Vagina (tissue), 2 donors: Measurements from ENCODE around the gene GPR173. TPM values are rescaled to one million over a fixed set of nuclear protein-coding genes. Genes with fewer than 3 reads are reported as not detected.

Experiments
- DNase-seq, 2 donors: peaks; one replicate each; pipeline ENCODE4 v3.0.0-alpha.2; 2017; ENCODE audit errors: extremely low spot score in 2 of 2
- H3K27ac ChIP-seq: fragments of 200-600 bp; sonication (generic); one replicate; pipeline ENCODE4 v1.5.1; 2019
- H3K27me3 ChIP-seq: fragments of 200-600 bp; sonication (generic); one replicate; pipeline ENCODE4 v1.5.1; 2019
- H3K36me3 ChIP-seq, 2 donors: fragments of 200-600 bp; sonication (generic); one replicate each; pipeline ENCODE4 v1.5.1; 2017 to 2019
- H3K4me1 ChIP-seq: fragments of 200-600 bp; sonication (generic); one replicate; pipeline ENCODE4 v1.5.1; 2019
- H3K4me3 ChIP-seq, 2 donors: fragments of 200-600 bp; sonication (generic); 1 replicate in 1 of 2; 2 replicates in 1 of 2; pipeline ENCODE4 v1.5.1; 2016 to 2019
- H3K9me3 ChIP-seq: fragments of 200-600 bp; sonication (generic); one replicate; pipeline ENCODE4 v1.5.1; 2019
- CTCF ChIP-seq, 3 experiments: fragments of 450-650 bp in 2 of 3; fragments of 200-600 bp in 1 of 3; sonication (generic) in 1 of 3; IDR thresholded peaks; one replicate each; pipeline ENCODE4 v1.5.1; 2017 to 2019; ENCODE audit warnings: antibody characterized with exemption in 3 of 3, mild to moderate bottlenecking in 2 of 3, moderate library complexity in 2 of 3
- POLR2A ChIP-seq, 2 donors: fragments of 450-650 bp; IDR thresholded peaks; one replicate each; pipeline ENCODE4 v1.6.1; 2017; ENCODE audit warnings: antibody characterized with exemption in 2 of 2, mild to moderate bottlenecking in 2 of 2, moderate library complexity in 2 of 2
- POLR2AphosphoS5 ChIP-seq, 2 donors: sonication (generic); formaldehyde crosslinking; IDR thresholded peaks; one replicate each; pipeline ENCODE4 v1.9.0; 2017; ENCODE audit warnings: antibody characterized with exemption in 2 of 2, mild to moderate bottlenecking in 2 of 2, low read depth in 1 of 2; ENCODE audit not compliant: insufficient read depth in 1 of 2
- intact Hi-C: fragments of 100-400 bp; cut with DNase I; formaldehyde crosslinking; loops from one replicate; pipeline ENCODE4 v1.15.1; 2023
- total RNA-seq: library from RNA; depleted of rRNA; stranded (reverse); fragments of >200 nt; gene quantifications from one replicate; pipeline ENCODE4 v1.2.3, GENCODE V29; 2016

Gene GPR173
- total RNA-seq, 1 donor from 2014 or later, result 2.2 TPM

GRCh38 chrX:53004038-53004437 is 44.6 kb upstream of the GPR173 start:
- no peak for DNase-seq
- no peaks in the 10 kb centered on the region for H3K36me3 ChIP-seq
- no peak overlapping the region for H3K4me3 ChIP-seq
- intact Hi-C loops, result no loop called here
- H3K27ac ChIP-seq, result no peak overlapping the region
- H3K9me3 ChIP-seq, result no peaks in the 10 kb centered on the region
- H3K27me3 ChIP-seq, result no peaks in the 10 kb centered on the region
- TF ChIP-seq POLR2AphosphoS5 (IDR thresholded peaks at IDR 0.05; ENCODE audit: insufficient read depth in 1 of 2, low read depth in 1 of 2), result no peak
- no peak for TF ChIP-seq CTCF (IDR thresholded peaks at IDR 0.05)
- H3K4me1 ChIP-seq, result no peaks in the 10 kb centered on the region

GRCh38 chrX:53004811-53005210 is 43.8 kb upstream of the GPR173 start:
- TF ChIP-seq POLR2A (IDR thresholded peaks at IDR 0.05) (no peak), POLR2AphosphoS5 (IDR thresholded peaks at IDR 0.05; ENCODE audit: insufficient read depth in 1 of 2, low read depth in 1 of 2) (no peak), CTCF (IDR thresholded peaks at IDR 0.05) (no peak)
- H3K27me3 ChIP-seq, result no peaks in the 10 kb centered on the region
- DNase-seq, result no peak

GRCh38 chrX:53005327-53005726 is 43.3 kb upstream of the GPR173 start:
- Histone ChIP-seq H3K36me3 (no peaks in the 10 kb centered on the region), H3K4me3 (no peak overlapping the region), H3K27ac (no peak overlapping the region), H3K9me3 (no peaks in the 10 kb centered on the region), H3K27me3 (no peaks in the 10 kb centered on the region), H3K4me1 (no peaks in the 10 kb centered on the region)
- intact Hi-C loops, result no loop called here
- TF ChIP-seq POLR2A (IDR thresholded peaks at IDR 0.05) (no peak), POLR2AphosphoS5 (IDR thresholded peaks at IDR 0.05; ENCODE audit: insufficient read depth in 1 of 2, low read depth in 1 of 2) (no peak), CTCF (IDR thresholded peaks at IDR 0.05) (no peak)
- DNase-seq, result no peak

More at GRCh38 chrX:53004811-53005210, 43.8 kb upstream of the GPR173 start:
- intact Hi-C loops, result no loop called here
- H3K36me3 ChIP-seq, result no peaks in the 10 kb centered on the region
- no peaks in the 10 kb centered on the region for H3K9me3 ChIP-seq
- no peaks in the 10 kb centered on the region for H3K4me1 ChIP-seq
- H3K4me3 ChIP-seq, result no peak overlapping the region
- no peak overlapping the region for H3K27ac ChIP-seq

DNA sequence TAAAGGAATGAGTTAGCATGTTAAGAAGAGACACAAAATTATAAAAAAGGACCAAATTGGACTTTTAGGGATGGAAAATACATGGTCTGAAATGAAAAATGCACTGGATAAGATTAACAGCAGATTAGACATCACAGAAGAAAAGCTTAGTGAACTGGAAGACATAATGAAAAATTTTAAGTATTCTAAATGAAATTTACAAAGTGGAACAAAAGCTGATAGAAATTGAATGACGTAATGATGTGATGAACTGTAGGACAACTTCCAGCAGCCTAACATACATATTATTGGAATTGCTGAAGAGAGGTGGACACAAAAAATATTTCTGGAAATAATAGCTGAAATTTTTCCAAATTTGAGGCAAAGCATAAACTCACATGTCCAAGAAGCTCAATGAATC is 39.6 kb upstream of the GPR173 start:
- no peaks in the 10 kb centered on the region for H3K27me3 ChIP-seq
- TF ChIP-seq CTCF (IDR thresholded peaks at IDR 0.05) (no peak), POLR2A (IDR thresholded peaks at IDR 0.05) (no peak), POLR2AphosphoS5 (IDR thresholded peaks at IDR 0.05; ENCODE audit: insufficient read depth in 1 of 2, low read depth in 1 of 2) (no peak)
- H3K27ac ChIP-seq, result no peak overlapping the region
- no peak overlapping the region for H3K4me3 ChIP-seq
- H3K36me3 ChIP-seq, result no peaks in the 10 kb centered on the region
- no peaks in the 10 kb centered on the region for H3K4me1 ChIP-seq
- no peaks in the 10 kb centered on the region for H3K9me3 ChIP-seq
- intact Hi-C loops, result no loop called here
- DNase-seq, result no peak

DNA sequence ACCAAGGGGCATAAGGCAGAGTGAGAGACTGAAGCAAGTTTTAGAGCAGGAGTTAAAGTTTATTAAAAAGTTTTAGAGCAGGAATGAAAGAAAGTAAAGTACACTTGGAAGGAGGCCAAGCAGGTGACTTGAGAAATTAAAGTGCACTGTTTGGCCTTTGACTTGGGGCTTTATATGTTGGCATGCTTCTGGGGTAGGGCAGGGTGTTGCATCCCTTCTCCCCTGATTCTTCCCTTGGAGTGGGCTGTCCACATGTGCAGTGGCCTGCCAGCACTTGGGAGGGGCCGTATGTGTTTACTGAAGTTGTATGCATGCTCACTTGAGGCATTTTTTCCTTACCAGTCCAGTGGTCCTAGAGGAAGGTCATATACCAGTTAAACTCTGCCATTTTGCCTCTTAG is 35.3 kb upstream of the GPR173 start:
- Histone ChIP-seq H3K4me1 (no peaks in the 10 kb centered on the region), H3K9me3 (no peaks in the 10 kb centered on the region), H3K4me3 (no peak overlapping the region), H3K27me3 (no peaks in the 10 kb centered on the region), H3K27ac (no peak overlapping the region), H3K36me3 (no peaks in the 10 kb centered on the region)
- DNase-seq, result no peak
- intact Hi-C loops, result no loop called here
- TF ChIP-seq POLR2AphosphoS5 (IDR thresholded peaks at IDR 0.05; ENCODE audit: insufficient read depth in 1 of 2, low read depth in 1 of 2) (no peak), CTCF (IDR thresholded peaks at IDR 0.05) (no peak), POLR2A (IDR thresholded peaks at IDR 0.05) (no peak)
